ENCODE results near the gene CMTM5.
"Not testable (repeated sequence)": the region's sequence is repeated elsewhere in the genome, so short reads cannot be mapped to it uniquely, and the experiment has no call there.

The CMTM5 gene

GRCh38 chr14:23399136-23399535, 22.3 kb downstream of the CMTM5 start:
- DNase-seq (ENCODE audit: low read depth in 2 of 2), result no peak

- DNase-seq (ENCODE audit: low read depth in 2 of 2), result no peak
Observed at GRCh38 chr14:23399591-23399990, 22.7 kb downstream of the CMTM5 start.

- not testable (repeated sequence) for DNase-seq (ENCODE audit: low read depth in 2 of 2)
Observed at GRCh38 chr14:23400496-23401149, 23.8 kb downstream of the CMTM5 start.

GRCh38 chr14:23401291-23401690, 24.4 kb downstream of the CMTM5 start:
- DNase-seq (ENCODE audit: low read depth in 2 of 2), result no peak

- DNase-seq (ENCODE audit: low read depth in 2 of 2), result no peak
Observed at GRCh38 chr14:23402296-23403138, 25.7 kb downstream of the CMTM5 start.

GRCh38 chr14:23403139-23403438, 26.2 kb downstream of the CMTM5 start:
- no peak for DNase-seq (ENCODE audit: low read depth in 2 of 2)

- no peak for DNase-seq (ENCODE audit: low read depth in 2 of 2)
Observed at GRCh38 chr14:23403908-23404307, 27.1 kb downstream of the CMTM5 start.

GRCh38 chr14:23404331-23404900, 27.6 kb downstream of the CMTM5 start:
- DNase-seq (ENCODE audit: low read depth in 2 of 2), result no peak

GRCh38 chr14:23405096-23405495, 28.2 kb downstream of the CMTM5 start:
- no peak for DNase-seq (ENCODE audit: low read depth in 2 of 2)

GRCh38 chr14:23405516-23406025, 28.7 kb downstream of the CMTM5 start:
- DNase-seq (ENCODE audit: low read depth in 2 of 2), result no peak

GRCh38 chr14:23406244-23406643, 29.4 kb downstream of the CMTM5 start:
- DNase-seq (ENCODE audit: low read depth in 2 of 2), result no peak

GRCh38 chr14:23406725-23407355, 30.0 kb downstream of the CMTM5 start:
- DNase-seq (ENCODE audit: low read depth in 2 of 2), result no peak

GRCh38 chr14:23407516-23408306, 30.9 kb downstream of the CMTM5 start, which contains the start of gene MYH6:
TSS of gene MYH6 (minus strand) at chr14:23408273. CDS start at chr14:23407223, 1,050 bp downstream.
- no peak for DNase-seq (ENCODE audit: low read depth in 2 of 2)

- DNase-seq (ENCODE audit: low read depth in 2 of 2), result no peak
Observed at GRCh38 chr14:23408307-23408630, 31.4 kb downstream of the CMTM5 start.

GRCh38 chr14:23409475-23409874, 32.6 kb downstream of the CMTM5 start:
- DNase-seq (ENCODE audit: low read depth in 2 of 2), result no peak

GRCh38 chr14:23409966-23410635, 33.3 kb downstream of the CMTM5 start:
- DNase-seq (ENCODE audit: low read depth in 2 of 2), result no peak

GRCh38 chr14:23411563-23412525, 35.0 kb downstream of the CMTM5 start:
- no peak for DNase-seq (ENCODE audit: low read depth in 2 of 2)

GRCh38 chr14:23413681-23414080, 36.8 kb downstream of the CMTM5 start:
- no peak for DNase-seq (ENCODE audit: low read depth in 2 of 2)

GRCh38 chr14:23414254-23414653, 37.4 kb downstream of the CMTM5 start:
- DNase-seq (ENCODE audit: low read depth in 2 of 2), result no peak
